Activated CD8-positive, alpha-beta memory T cell treated with anti-CD3 and anti-CD28 coated beads, Interleukin-2, amount 10 ng/mL, durations not matched to agents 7 days and 5 days (primary cell): ENCODE results near the gene TP53AIP1. TPM values are rescaled to one million over a fixed set of nuclear protein-coding genes. Genes with fewer than 3 reads are reported as not detected.
A peak's percentile ranks its signal among the peaks of the same experiment; 100 is the strongest.
"Not testable (repeated sequence)": the region's sequence is repeated elsewhere in the genome, so short reads cannot be mapped to it uniquely, and the experiment has no call there.

Experiments
- ATAC-seq: fragments of 150-1000 bp; cut with Tn5 transposase; one replicate; pipeline ENCODE4 v1.10.0; 2021; ENCODE audit warnings: moderate library complexity
- CTCF ChIA-PET: fragments of 350-600 bp; sonication (Branson Sonifier 250); formaldehyde crosslinking; loops from one replicate; lab custom pipeline; 2021; ENCODE audit warnings: antibody characterized with exemption; lab: Charles Lee
- DNase-seq: peaks from one replicate; pipeline ENCODE4 v3.0.0-alpha.2; 2020
- H3K27ac Mint-ChIP-seq: one replicate; pipeline ENCODE4 v1.8.0; 2021; ENCODE audit warnings: mild to moderate bottlenecking, mixed read lengths
- H3K27me3 Mint-ChIP-seq: one replicate; pipeline ENCODE4 v1.8.0; 2021; ENCODE audit warnings: mixed read lengths
- H3K36me3 Mint-ChIP-seq: one replicate; pipeline ENCODE4 v1.8.0; 2021; ENCODE audit warnings: mild to moderate bottlenecking, mixed read lengths
- H3K4me1 Mint-ChIP-seq: one replicate; pipeline ENCODE4 v1.8.0; 2021; ENCODE audit warnings: mixed read lengths
- H3K4me3 Mint-ChIP-seq: one replicate; pipeline ENCODE4 v1.8.0; 2021; ENCODE audit warnings: mild to moderate bottlenecking, moderate library complexity, mixed read lengths
- H3K9me3 Mint-ChIP-seq: one replicate; pipeline ENCODE4 v1.8.0; 2022; ENCODE audit warnings: low read depth, mixed read lengths
- total RNA-seq, 2 experiments: library from RNA; stranded (reverse); gene quantifications; one replicate each; pipeline ENCODE4 v1.2.3, GENCODE V29; 2021

TP53AIP1 gene
- total RNA-seq, 2 experiments from 2014 or later, result not detected

GRCh38 chr11:128928400-128928799 lies 14.3 kb downstream of the TP53AIP1 start:
- DNase-seq (peak; percentile 51), ATAC-seq (peak; percentile 67)
- H3K27ac Mint-ChIP-seq, result no peak overlapping the region
- no peaks in the 10 kb centered on the region for H3K9me3 Mint-ChIP-seq
- peaks cover 7% of the 10 kb centered on the region for H3K27me3 Mint-ChIP-seq
- H3K4me3 Mint-ChIP-seq, result peak overlapping the region; percentile 0
- H3K36me3 Mint-ChIP-seq, result no peaks in the 10 kb centered on the region
- CTCF ChIA-PET, result interaction anchor here (1.2 to 1.7 kb wide), 3 partner anchors 28 to 44 kb away, joined by 3 to 8 read pairs (median 4); no protein-coding TSS in a partner anchor
- peaks cover 12% of the 10 kb centered on the region for H3K4me1 Mint-ChIP-seq

GRCh38 chr11:128927683-128928336 lies 14.9 kb downstream of the TP53AIP1 start:
- H3K4me1 Mint-ChIP-seq, result peaks cover 12% of the 10 kb centered on the region
- H3K4me3 Mint-ChIP-seq, result no peak overlapping the region
- CTCF ChIA-PET, result interaction anchor here (1.2 to 1.7 kb wide), 3 partner anchors 28 to 43 kb away, joined by 3 to 8 read pairs (median 4); no protein-coding TSS in a partner anchor
- H3K27ac Mint-ChIP-seq, result no peak overlapping the region
- H3K9me3 Mint-ChIP-seq, result no peaks in the 10 kb centered on the region
- DNase-seq, result no peak
- H3K36me3 Mint-ChIP-seq, result no peaks in the 10 kb centered on the region
- no peak for ATAC-seq
- H3K27me3 Mint-ChIP-seq, result peaks cover 7% of the 10 kb centered on the region

DNA sequence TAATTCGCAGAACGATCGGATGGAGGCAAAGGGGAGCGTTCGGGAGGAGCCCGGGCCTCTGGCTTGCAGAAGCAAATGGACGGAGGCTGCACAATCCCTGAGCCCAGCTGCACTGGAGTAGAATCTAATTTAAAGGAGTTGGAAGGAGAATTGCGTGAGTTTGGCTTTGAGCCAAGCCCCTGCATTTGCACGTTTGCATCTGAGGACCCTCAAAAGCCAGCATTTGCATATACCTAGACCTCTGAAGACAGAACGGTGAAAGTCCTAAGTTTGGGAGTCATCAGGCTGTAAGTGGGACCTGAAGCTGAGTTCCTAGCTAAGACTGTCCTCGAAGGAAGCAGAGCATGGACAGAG lies 15.6 kb downstream of the TP53AIP1 start:
- Mint-ChIP-seq H3K4me3 (no peak overlapping the region), H3K27ac (no peak overlapping the region)
- CTCF ChIA-PET, result no interaction called here

DNA sequence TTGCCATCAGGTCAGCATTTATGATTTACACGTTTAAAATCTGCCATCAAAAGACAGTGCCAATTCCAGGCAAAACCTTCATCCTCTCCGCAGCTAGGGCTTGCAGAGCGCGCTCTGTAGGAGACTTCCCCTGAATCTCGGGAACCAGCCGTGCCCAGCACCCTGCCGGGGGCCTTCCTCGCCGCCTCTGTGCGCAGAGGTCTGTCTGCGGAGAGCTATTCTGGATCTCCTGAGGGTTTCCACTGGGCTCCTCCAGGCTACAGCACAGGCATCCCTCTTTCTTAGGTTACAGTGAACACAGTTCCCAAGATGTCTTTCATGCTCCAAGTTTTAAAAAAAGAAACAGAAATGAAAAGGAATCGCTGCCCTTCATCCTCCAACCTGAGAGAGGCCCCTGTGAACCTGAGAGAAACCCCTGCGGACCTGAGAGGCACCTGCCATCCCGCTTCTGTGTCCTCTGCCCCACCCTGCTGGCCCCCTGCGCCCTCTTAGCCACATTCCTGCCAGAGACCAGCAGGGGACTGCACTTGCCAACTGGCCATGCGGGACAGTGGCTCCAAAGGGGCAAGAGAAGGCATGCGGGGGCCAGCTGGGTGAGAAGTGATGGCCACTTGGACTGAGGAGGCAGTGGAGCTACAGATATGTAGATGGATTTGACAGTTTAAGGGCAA lies 16.1 kb downstream of the TP53AIP1 start:
- Mint-ChIP-seq H3K27me3 (peaks cover 7% of the 10 kb centered on the region), H3K36me3 (no peaks in the 10 kb centered on the region), H3K4me1 (peaks cover 12% of the 10 kb centered on the region), H3K4me3 (no peak overlapping the region), H3K27ac (no peak overlapping the region), H3K9me3 (no peaks in the 10 kb centered on the region)
- CTCF ChIA-PET, result interaction anchor here (1.5 to 1.6 kb wide), 2 partner anchors 22 to 41 kb away, joined by 4 to 5 read pairs; no protein-coding TSS in a partner anchor
- no peak for DNase-seq
- ATAC-seq, result no peak

More for the DNA sequence above, 15.6 kb downstream of the TP53AIP1 start:
- H3K4me1 Mint-ChIP-seq, result peaks cover 12% of the 10 kb centered on the region
- no peaks in the 10 kb centered on the region for H3K36me3 Mint-ChIP-seq
- H3K9me3 Mint-ChIP-seq, result no peaks in the 10 kb centered on the region
- DNase-seq (no peak), ATAC-seq (no peak)
- H3K27me3 Mint-ChIP-seq, result peaks cover 7% of the 10 kb centered on the region

DNA sequence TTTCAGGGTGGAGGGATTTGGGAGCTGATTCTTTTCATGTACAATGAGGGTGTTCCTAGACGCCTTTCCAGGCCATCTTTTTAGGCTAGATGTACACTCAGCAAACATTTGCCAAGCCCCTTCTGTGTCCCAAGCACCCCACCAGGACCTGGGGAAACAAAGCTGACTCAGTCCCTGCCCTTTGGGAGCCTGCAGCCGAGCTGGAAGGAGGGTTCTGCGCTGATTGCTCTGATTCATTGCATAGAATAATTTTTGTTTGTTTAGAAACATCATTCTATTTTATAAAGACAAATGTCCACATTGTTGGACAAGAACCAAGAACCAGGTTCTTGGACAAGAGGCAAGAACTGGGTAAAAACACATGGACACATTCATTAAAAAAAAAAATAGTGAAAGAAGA lies 16.7 kb downstream of the TP53AIP1 start:
- DNase-seq, result no peak
- no peak overlapping the region for H3K27ac Mint-ChIP-seq
- H3K4me1 Mint-ChIP-seq, result peaks cover 12% of the 10 kb centered on the region
- H3K36me3 Mint-ChIP-seq, result no peaks in the 10 kb centered on the region
- H3K4me3 Mint-ChIP-seq, result no peak overlapping the region
- H3K9me3 Mint-ChIP-seq, result no peaks in the 10 kb centered on the region
- CTCF ChIA-PET, result interaction anchor here (1.5 to 1.6 kb wide), 2 partner anchors 21 to 41 kb away, joined by 4 to 5 read pairs; no protein-coding TSS in a partner anchor
- peaks cover 7% of the 10 kb centered on the region for H3K27me3 Mint-ChIP-seq
- no peak for ATAC-seq

DNA sequence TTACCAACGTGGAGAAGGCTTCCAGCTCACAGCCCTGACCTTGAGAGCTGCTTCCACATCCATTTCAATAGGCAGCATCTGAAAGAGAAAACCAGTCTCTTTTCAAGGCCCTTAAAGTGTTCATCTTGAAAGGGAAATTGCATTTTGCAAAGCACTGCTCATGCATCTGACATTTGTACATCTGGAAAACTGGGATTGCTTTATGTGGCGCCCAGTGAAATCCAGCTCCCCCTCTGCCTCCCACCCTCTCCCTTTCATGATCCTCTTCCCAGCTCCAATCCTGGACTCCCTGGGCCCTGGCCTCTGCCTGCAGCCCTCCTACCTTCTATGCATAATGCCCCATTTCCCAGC lies 17.4 kb downstream of the TP53AIP1 start:
- ATAC-seq, result no peak
- H3K27me3 Mint-ChIP-seq, result peaks cover 7% of the 10 kb centered on the region
- H3K4me1 Mint-ChIP-seq, result peaks cover 12% of the 10 kb centered on the region
- no peaks in the 10 kb centered on the region for H3K9me3 Mint-ChIP-seq
- DNase-seq, result no peak
- no peak overlapping the region for H3K27ac Mint-ChIP-seq
- no peak overlapping the region for H3K4me3 Mint-ChIP-seq
- CTCF ChIA-PET, result interaction anchor here (0.9 to 1.6 kb wide), 3 partner anchors 20 to 40 kb away, joined by 3 to 5 read pairs (median 4); no protein-coding TSS in a partner anchor
- no peaks in the 10 kb centered on the region for H3K36me3 Mint-ChIP-seq

- H3K9me3 Mint-ChIP-seq, result no peaks in the 10 kb centered on the region
- H3K27me3 Mint-ChIP-seq, result peaks cover 7% of the 10 kb centered on the region
- peaks cover 12% of the 10 kb centered on the region for H3K4me1 Mint-ChIP-seq
- no peak overlapping the region for H3K4me3 Mint-ChIP-seq
- H3K36me3 Mint-ChIP-seq, result no peaks in the 10 kb centered on the region
- CTCF ChIA-PET, result interaction anchor here (0.9 to 1.5 kb wide), 2 partner anchors 31 to 40 kb away, joined by 3 to 4 read pairs; no protein-coding TSS in a partner anchor
- H3K27ac Mint-ChIP-seq, result no peak overlapping the region
- ATAC-seq (no peak), DNase-seq (no peak)
Observed at GRCh38 chr11:128924510-128925249, 18.0 kb downstream of the TP53AIP1 start.

DNA sequence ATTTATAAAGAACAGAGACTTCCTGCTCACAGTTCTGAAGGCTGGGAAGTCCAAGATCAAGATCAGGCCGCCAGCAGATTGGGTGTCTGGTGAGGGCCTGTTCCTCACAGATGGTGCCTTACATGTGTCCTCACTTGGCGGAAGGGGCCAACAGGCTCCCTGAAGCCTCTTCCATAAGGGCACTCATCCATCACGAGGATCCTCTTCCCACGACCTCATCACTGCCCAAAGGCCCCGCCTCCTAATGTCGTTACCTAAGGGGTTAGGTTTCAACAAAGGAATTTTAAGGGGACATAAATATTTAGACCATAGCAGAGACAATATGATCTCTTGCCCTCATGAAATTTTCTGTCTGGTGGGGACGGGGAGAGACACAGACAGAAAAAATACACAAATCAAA lies 18.6 kb downstream of the TP53AIP1 start:
- DNase-seq (no peak), ATAC-seq (no peak)
- Mint-ChIP-seq H3K4me1 (peaks cover 12% of the 10 kb centered on the region), H3K27ac (no peak overlapping the region), H3K36me3 (no peaks in the 10 kb centered on the region), H3K27me3 (peaks cover 7% of the 10 kb centered on the region), H3K9me3 (no peaks in the 10 kb centered on the region), H3K4me3 (no peak overlapping the region)
- CTCF ChIA-PET, result no interaction called here

GRCh38 chr11:128921793-128922192 lies 20.9 kb downstream of the TP53AIP1 start:
- H3K36me3 Mint-ChIP-seq, result no peaks in the 10 kb centered on the region
- no peak overlapping the region for H3K4me3 Mint-ChIP-seq
- H3K27me3 Mint-ChIP-seq, result peaks cover 5% of the 10 kb centered on the region
- no peak for ATAC-seq
- H3K27ac Mint-ChIP-seq, result no peak overlapping the region
- DNase-seq, result no peak
- CTCF ChIA-PET, result no interaction called here
- H3K9me3 Mint-ChIP-seq, result no peaks in the 10 kb centered on the region
- H3K4me1 Mint-ChIP-seq, result peaks cover 4% of the 10 kb centered on the region

DNA sequence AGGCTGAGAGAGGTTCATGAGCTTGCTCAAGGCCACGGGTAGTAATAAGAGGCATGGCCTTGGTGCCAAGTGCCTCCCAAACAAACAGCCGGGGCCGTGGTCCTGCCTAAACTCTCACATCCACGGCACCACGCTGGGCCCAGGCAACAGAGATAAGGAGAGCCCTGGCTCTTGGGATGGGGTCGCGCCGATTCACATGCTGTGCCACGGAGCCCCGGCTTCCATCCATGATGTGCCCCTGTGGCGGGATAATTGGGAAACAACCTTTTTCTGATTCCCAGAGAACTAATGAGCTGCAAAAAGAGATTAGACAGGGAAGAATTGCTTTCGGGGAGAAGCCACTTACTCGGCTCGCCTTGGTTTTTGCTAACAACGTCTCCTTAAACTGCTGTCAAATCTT lies 22.0 kb downstream of the TP53AIP1 start:
- CTCF ChIA-PET, result no interaction called here
- H3K9me3 Mint-ChIP-seq, result no peaks in the 10 kb centered on the region
- no peaks in the 10 kb centered on the region for H3K27me3 Mint-ChIP-seq
- no peak overlapping the region for H3K27ac Mint-ChIP-seq
- DNase-seq (no peak), ATAC-seq (no peak)
- H3K4me1 Mint-ChIP-seq, result peaks cover 4% of the 10 kb centered on the region
- no peak overlapping the region for H3K4me3 Mint-ChIP-seq
- no peaks in the 10 kb centered on the region for H3K36me3 Mint-ChIP-seq

DNA sequence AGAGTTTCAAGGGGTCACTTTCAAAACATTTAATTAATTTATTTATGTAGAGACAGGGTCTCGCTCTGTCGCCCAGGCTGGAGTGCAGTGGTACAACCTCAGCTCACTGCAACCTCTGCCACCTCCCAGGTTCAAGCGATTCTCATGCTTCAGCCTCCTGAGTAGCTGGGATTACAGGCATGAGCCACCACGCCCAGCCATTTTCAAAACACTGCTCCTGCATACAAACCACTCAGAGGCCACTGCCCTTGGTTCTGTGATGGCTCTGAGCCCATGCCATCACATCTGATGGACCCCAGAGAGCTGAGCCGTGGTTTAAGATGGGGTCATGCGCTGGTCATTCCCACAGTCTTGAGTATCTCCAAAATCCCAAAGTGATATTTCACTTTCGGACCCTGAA lies 23.0 kb downstream of the TP53AIP1 start:
- not testable (repeated sequence) for ATAC-seq, H3K4me3 Mint-ChIP-seq, H3K4me1 Mint-ChIP-seq, H3K27ac Mint-ChIP-seq, H3K36me3 Mint-ChIP-seq, DNase-seq, H3K9me3 Mint-ChIP-seq, H3K27me3 Mint-ChIP-seq
- CTCF ChIA-PET, result interaction anchor here (0.7 to 1.7 kb wide), 2 partner anchors 14 to 35 kb away, joined by 3 to 7 read pairs; no protein-coding TSS in a partner anchor

GRCh38 chr11:128919216-128919615 lies 23.5 kb downstream of the TP53AIP1 start:
- DNase-seq (no peak), ATAC-seq (no peak)
- no peaks in the 10 kb centered on the region for H3K36me3 Mint-ChIP-seq
- peaks cover 4% of the 10 kb centered on the region for H3K4me1 Mint-ChIP-seq
- no peak overlapping the region for H3K27ac Mint-ChIP-seq
- CTCF ChIA-PET, result interaction anchor here (0.7 to 1.7 kb wide), 2 partner anchors 13 to 35 kb away, joined by 3 to 7 read pairs; no protein-coding TSS in a partner anchor
- no peaks in the 10 kb centered on the region for H3K27me3 Mint-ChIP-seq
- no peak overlapping the region for H3K4me3 Mint-ChIP-seq
- no peaks in the 10 kb centered on the region for H3K9me3 Mint-ChIP-seq

DNA sequence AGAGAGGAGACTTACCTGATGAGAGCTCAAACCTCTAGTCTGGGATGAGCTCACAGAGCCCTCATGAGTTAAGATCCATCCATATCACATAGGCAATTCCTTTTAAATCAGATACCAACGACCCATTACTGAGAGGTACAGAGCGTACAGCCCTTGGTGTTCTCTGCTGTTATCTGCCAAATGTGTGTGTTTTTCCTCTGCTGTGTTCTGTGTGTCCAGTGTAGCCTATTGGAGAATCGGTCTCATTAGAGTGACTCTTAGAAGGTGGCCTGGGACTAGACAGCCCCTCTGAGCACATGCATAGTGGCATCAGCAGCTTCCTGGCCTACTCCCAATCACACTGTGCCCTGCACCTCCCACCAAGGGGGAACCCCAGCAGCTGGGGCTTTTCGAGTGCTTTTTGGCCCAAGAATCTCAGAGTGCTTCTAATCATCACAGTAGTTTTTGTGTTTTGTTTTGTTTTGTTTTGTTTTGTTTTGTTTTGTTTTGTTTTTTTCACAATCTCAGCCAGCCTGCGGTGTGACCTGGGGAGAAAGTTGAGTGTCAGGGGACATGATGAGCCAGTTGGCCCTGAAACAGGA lies 25.4 kb downstream of the TP53AIP1 start:
- Mint-ChIP-seq H3K36me3 (no peaks in the 10 kb centered on the region), H3K4me1 (peaks cover 4% of the 10 kb centered on the region), H3K9me3 (no peaks in the 10 kb centered on the region), H3K27me3 (no peaks in the 10 kb centered on the region), H3K27ac (no peak overlapping the region), H3K4me3 (no peak overlapping the region)
- no peak for DNase-seq
- ATAC-seq, result no peak
- CTCF ChIA-PET, result interaction anchor here (0.6 kb wide), 1 partner anchor 11 kb away, joined by 3 read pairs; no protein-coding TSS in a partner anchor
